ENCODE results near the gene UGT1A5. TPM values are rescaled to one million over a fixed set of nuclear protein-coding genes. Genes with fewer than 3 reads are reported as not detected.
"Not testable (repeated sequence)": the region's sequence is repeated elsewhere in the genome, so short reads cannot be mapped to it uniquely, and the experiment has no call there.

The UGT1A5 gene
- polyA plus RNA-seq, 3 donors from 2014 or later: not detected

GRCh38 chr2:233705911-233706506 lies 6.7 kb upstream of the UGT1A5 start:
- H3K27me3 Mint-ChIP-seq (ENCODE audit: low read depth in 3 of 3): peaks cover 1 to 15% (median 2%) of the 10 kb centered on the region in 3 donors
- no peak for DNase-seq
- H3K9me3 Mint-ChIP-seq: peaks cover 0 to 6% (median 2%) of the 10 kb centered on the region in 6 donors
- H3K4me1 Mint-ChIP-seq: no peaks in the 10 kb centered on the region
- peaks cover 0 to 3% (median 0%) of the 10 kb centered on the region in 3 donors for H3K36me3 Mint-ChIP-seq
- H3K27ac Mint-ChIP-seq: no peak overlapping the region
- no peak overlapping the region for H3K4me3 Mint-ChIP-seq

GRCh38 chr2:233706720-233707119 lies 6.0 kb upstream of the UGT1A5 start:
- peaks cover 1 to 15% (median 2%) of the 10 kb centered on the region in 3 donors for H3K27me3 Mint-ChIP-seq (ENCODE audit: low read depth in 3 of 3)
- no peaks in the 10 kb centered on the region for H3K4me1 Mint-ChIP-seq
- no peak for DNase-seq
- H3K4me3 Mint-ChIP-seq: no peak overlapping the region
- H3K9me3 Mint-ChIP-seq: peaks cover 0 to 6% (median 2%) of the 10 kb centered on the region in 6 donors
- H3K36me3 Mint-ChIP-seq: peaks cover 0 to 3% (median 0%) of the 10 kb centered on the region in 3 donors
- no peak overlapping the region for H3K27ac Mint-ChIP-seq

GRCh38 chr2:233707940-233708644 lies 4.6 kb upstream of the UGT1A5 start:
- H3K4me3 Mint-ChIP-seq: no peak overlapping the region
- peaks cover 0 to 15% (median 2%) of the 10 kb centered on the region in 3 donors for H3K27me3 Mint-ChIP-seq (ENCODE audit: low read depth in 3 of 3)
- peaks cover 0 to 3% (median 0%) of the 10 kb centered on the region in 3 donors for H3K36me3 Mint-ChIP-seq
- no peak overlapping the region for H3K27ac Mint-ChIP-seq
- H3K9me3 Mint-ChIP-seq: peaks cover 0 to 6% (median 3%) of the 10 kb centered on the region in 6 donors
- DNase-seq: no peak
- H3K4me1 Mint-ChIP-seq: no peaks in the 10 kb centered on the region

- Mint-ChIP-seq H3K4me3 (no peak overlapping the region), H3K27ac (no peak overlapping the region), H3K9me3 (peaks cover 0 to 6% (median 3%) of the 10 kb centered on the region in 6 donors), H3K4me1 (no peaks in the 10 kb centered on the region), H3K36me3 (peaks cover 0 to 3% (median 0%) of the 10 kb centered on the region in 3 donors), H3K27me3 (ENCODE audit: low read depth in 3 of 3) (peaks cover 0 to 20% (median 2%) of the 10 kb centered on the region in 3 donors)
- DNase-seq: no peak
Measured at GRCh38 chr2:233708942-233709341, 3.8 kb upstream of the UGT1A5 start.

- H3K27me3 Mint-ChIP-seq (ENCODE audit: low read depth in 3 of 3): peaks cover 0 to 19% (median 2%) of the 10 kb centered on the region in 3 donors
- no peak overlapping the region for H3K4me3 Mint-ChIP-seq
- H3K36me3 Mint-ChIP-seq: no peaks in the 10 kb centered on the region
- DNase-seq: peak; percentile 41 to 48 (median 46)
- peaks cover 0 to 2% (median 0%) of the 10 kb centered on the region in 6 donors for H3K9me3 Mint-ChIP-seq
- no peak overlapping the region for H3K27ac Mint-ChIP-seq
- H3K4me1 Mint-ChIP-seq: no peaks in the 10 kb centered on the region
Measured at GRCh38 chr2:233711312-233712008, 1.2 kb upstream of the UGT1A5 start.

- no peak for DNase-seq
- H3K36me3 Mint-ChIP-seq: no peaks in the 10 kb centered on the region
- no peaks in the 10 kb centered on the region for H3K4me1 Mint-ChIP-seq
- H3K9me3 Mint-ChIP-seq: peaks cover 0 to 2% (median 0%) of the 10 kb centered on the region in 6 donors
- H3K27me3 Mint-ChIP-seq (ENCODE audit: low read depth in 3 of 3): peaks cover 0 to 15% (median 4%) of the 10 kb centered on the region in 3 donors
- H3K27ac Mint-ChIP-seq: no peak overlapping the region
- H3K4me3 Mint-ChIP-seq: no peak overlapping the region
Measured at GRCh38 chr2:233713262-233713615, 532 bp downstream of the UGT1A5 start.

GRCh38 chr2:233714121-233714520 lies 1.4 kb downstream of the UGT1A5 start:
- Mint-ChIP-seq H3K27ac (no peak overlapping the region), H3K4me1 (no peaks in the 10 kb centered on the region), H3K4me3 (no peak overlapping the region), H3K27me3 (ENCODE audit: low read depth in 3 of 3) (peaks cover 1 to 13% (median 7%) of the 10 kb centered on the region in 3 donors), H3K36me3 (no peaks in the 10 kb centered on the region), H3K9me3 (peaks cover 0 to 4% (median 0%) of the 10 kb centered on the region in 6 donors)
- no peak for DNase-seq

- Mint-ChIP-seq H3K4me1 (no peaks in the 10 kb centered on the region), H3K27me3 (ENCODE audit: low read depth in 3 of 3) (peaks cover 1 to 8% (median 4%) of the 10 kb centered on the region in 3 donors), H3K4me3 (no peak within 1 kb of the TSS), H3K36me3 (no peaks in the 10 kb centered on the region), H3K27ac (no peak within 1 kb of the TSS), H3K9me3 (peaks cover 0 to 2% (median 0%) of the 10 kb centered on the region in 6 donors)
- DNase-seq: no peak
Measured at GRCh38 chr2:233718552-233718951, 5.8 kb downstream of the UGT1A5 start, which contains the start of gene UGT1A4. UGT1A4 (plus strand) TSS chr2:233718736; CDS start chr2:233718821, 85 bp downstream.

- H3K4me1 Mint-ChIP-seq: no peaks in the 10 kb centered on the region
- no peak for DNase-seq
- peaks cover 2 to 15% (median 8%) of the 10 kb centered on the region in 3 donors for H3K27me3 Mint-ChIP-seq (ENCODE audit: low read depth in 3 of 3)
Measured at GRCh38 chr2:233728723-233729301, 16.1 kb downstream of the UGT1A5 start, which contains the start of gene UGT1A3. UGT1A3 (plus strand) TSS chr2:233729042; CDS start chr2:233729127, 85 bp downstream.

GRCh38 chr2:233736868-233737653 lies 24.4 kb downstream of the UGT1A5 start:
- peaks cover 3 to 28% (median 11%) of the 10 kb centered on the region in 3 donors for H3K27me3 Mint-ChIP-seq (ENCODE audit: low read depth in 3 of 3)
- not testable (repeated sequence) for H3K4me3 Mint-ChIP-seq, DNase-seq, H3K27ac Mint-ChIP-seq, H3K4me1 Mint-ChIP-seq, H3K9me3 Mint-ChIP-seq, H3K36me3 Mint-ChIP-seq

More at GRCh38 chr2:233728723-233729301, 16.1 kb downstream of the UGT1A5 start, which contains the start of gene UGT1A3:
- no peaks in the 10 kb centered on the region for H3K9me3 Mint-ChIP-seq
- no peak within 1 kb of the TSS for H3K27ac Mint-ChIP-seq
- no peaks in the 10 kb centered on the region for H3K36me3 Mint-ChIP-seq
- no peak within 1 kb of the TSS for H3K4me3 Mint-ChIP-seq

- no peak overlapping the region for H3K4me3 Mint-ChIP-seq
- no peaks in the 10 kb centered on the region for H3K36me3 Mint-ChIP-seq
- peaks cover 3 to 8% (median 5%) of the 10 kb centered on the region in 3 donors for H3K27me3 Mint-ChIP-seq (ENCODE audit: low read depth in 3 of 3)
- DNase-seq: no peak
- no peaks in the 10 kb centered on the region for H3K4me1 Mint-ChIP-seq
- no peak overlapping the region for H3K27ac Mint-ChIP-seq
- no peaks in the 10 kb centered on the region for H3K9me3 Mint-ChIP-seq
Measured at GRCh38 chr2:233740870-233741269, 28.2 kb downstream of the UGT1A5 start.

- Mint-ChIP-seq H3K27me3 (ENCODE audit: low read depth in 3 of 3) (peaks cover 3 to 5% (median 4%) of the 10 kb centered on the region in 3 donors), H3K4me3 (no peak overlapping the region), H3K36me3 (no peaks in the 10 kb centered on the region), H3K9me3 (no peaks in the 10 kb centered on the region), H3K4me1 (no peaks in the 10 kb centered on the region), H3K27ac (no peak overlapping the region)
- no peak for DNase-seq
Measured at GRCh38 chr2:233743464-233744259, 31.0 kb downstream of the UGT1A5 start.

All from immature natural killer cell (primary cell).